ENCODE data around the gene UAP1L1.

GRCh38 chr9:137074657-137075274 is 2.6 kb upstream of the UAP1L1 start:
- TF ChIP-seq FOS (IDR thresholded peaks at IDR 0.05; ENCODE audit: low read depth, low read length), result no peak
- TF ChIP-seq, protein P1, sequence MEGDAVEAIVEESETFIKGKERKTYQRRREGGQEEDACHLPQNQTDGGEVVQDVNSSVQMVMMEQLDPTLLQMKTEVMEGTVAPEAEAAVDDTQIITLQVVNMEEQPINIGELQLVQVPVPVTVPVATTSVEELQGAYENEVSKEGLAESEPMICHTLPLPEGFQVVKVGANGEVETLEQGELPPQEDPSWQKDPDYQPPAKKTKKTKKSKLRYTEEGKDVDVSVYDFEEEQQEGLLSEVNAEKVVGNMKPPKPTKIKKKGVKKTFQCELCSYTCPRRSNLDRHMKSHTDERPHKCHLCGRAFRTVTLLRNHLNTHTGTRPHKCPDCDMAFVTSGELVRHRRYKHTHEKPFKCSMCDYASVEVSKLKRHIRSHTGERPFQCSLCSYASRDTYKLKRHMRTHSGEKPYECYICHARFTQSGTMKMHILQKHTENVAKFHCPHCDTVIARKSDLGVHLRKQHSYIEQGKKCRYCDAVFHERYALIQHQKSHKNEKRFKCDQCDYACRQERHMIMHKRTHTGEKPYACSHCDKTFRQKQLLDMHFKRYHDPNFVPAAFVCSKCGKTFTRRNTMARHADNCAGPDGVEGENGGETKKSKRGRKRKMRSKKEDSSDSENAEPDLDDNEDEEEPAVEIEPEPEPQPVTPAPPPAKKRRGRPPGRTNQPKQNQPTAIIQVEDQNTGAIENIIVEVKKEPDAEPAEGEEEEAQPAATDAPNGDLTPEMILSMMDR (conservative IDR thresholded peaks at IDR 0.05; ENCODE audit: low read depth, low read length), result no peak
- no peak for TF ChIP-seq POLR2A (IDR thresholded peaks at IDR 0.05; ENCODE audit: low read depth, low read length)
- TF ChIP-seq RAD21 (IDR thresholded peaks at IDR 0.05; ENCODE audit: low read length), result no peak
- TF ChIP-seq, protein P2, sequence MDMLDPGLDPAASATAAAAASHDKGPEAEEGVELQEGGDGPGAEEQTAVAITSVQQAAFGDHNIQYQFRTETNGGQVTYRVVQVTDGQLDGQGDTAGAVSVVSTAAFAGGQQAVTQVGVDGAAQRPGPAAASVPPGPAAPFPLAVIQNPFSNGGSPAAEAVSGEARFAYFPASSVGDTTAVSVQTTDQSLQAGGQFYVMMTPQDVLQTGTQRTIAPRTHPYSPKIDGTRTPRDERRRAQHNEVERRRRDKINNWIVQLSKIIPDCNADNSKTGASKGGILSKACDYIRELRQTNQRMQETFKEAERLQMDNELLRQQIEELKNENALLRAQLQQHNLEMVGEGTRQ (IDR thresholded peaks at IDR 0.05; ENCODE audit: low read depth, low read length), result no peak
- TF ChIP-seq RFX5 (IDR thresholded peaks at IDR 0.05; ENCODE audit: low read depth, low read length), result no peak
- no peak for TF ChIP-seq MXI1 (IDR thresholded peaks at IDR 0.05; ENCODE audit: borderline replicate concordance, low read depth, low read length)
- no peak for TF ChIP-seq RCOR1 (IDR thresholded peaks at IDR 0.05; ENCODE audit: insufficient replicate concordance, low read length)
- TF ChIP-seq BHLHE40 (IDR thresholded peaks at IDR 0.05; ENCODE audit: low read depth, low read length), result no peak
- TF ChIP-seq CHD1 (IDR thresholded peaks at IDR 0.05; ENCODE audit: low read depth, low read length), result no peak
- no peak for TF ChIP-seq CEBPB (IDR thresholded peaks at IDR 0.05; ENCODE audit: low read depth, low read length)
- TF ChIP-seq SMC3 (IDR thresholded peaks at IDR 0.05; ENCODE audit: low read depth, low read length), result no peak
- TF ChIP-seq MAZ (IDR thresholded peaks at IDR 0.05; ENCODE audit: borderline replicate concordance, low read depth, low read length), result no peak
